ENCODE measurements around the gene EIF5. TPM values are rescaled to one million over a fixed set of nuclear protein-coding genes. Genes with fewer than 3 reads are reported as not detected.
A peak's percentile ranks its signal among the peaks of the same experiment; 100 is the strongest.

EIF5 gene
- total RNA-seq, 3 donors from 2014 or later = 255 to 342 (median 314) TPM

DNA sequence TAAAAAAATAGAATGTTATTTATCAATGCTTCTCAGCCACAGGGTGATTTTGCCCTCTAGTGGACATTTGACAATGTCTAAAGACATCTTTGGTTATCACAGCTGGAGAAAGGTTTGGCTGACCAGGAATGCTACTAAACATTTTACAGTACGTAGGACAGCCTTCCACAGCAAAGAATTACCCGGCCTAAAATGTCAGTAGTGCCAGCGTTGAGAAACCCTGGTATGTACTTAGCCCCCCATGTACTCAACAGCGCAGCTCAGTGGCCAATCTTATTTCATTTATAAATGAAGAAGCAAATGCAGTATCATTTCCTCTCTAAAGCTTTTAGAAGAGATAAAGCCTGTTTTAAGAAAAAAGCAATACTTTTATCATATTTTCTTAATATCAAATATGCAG lies 57.0 kb downstream of the EIF5 start:
- intact Hi-C loops (cut with DNase I, micrococcal nuclease) = no loop called here
- H3K4me1 ChIP-seq (ENCODE audit: low read depth) = peaks cover 40% of the 10 kb centered on the region
- TF ChIP-seq, protein P1, sequence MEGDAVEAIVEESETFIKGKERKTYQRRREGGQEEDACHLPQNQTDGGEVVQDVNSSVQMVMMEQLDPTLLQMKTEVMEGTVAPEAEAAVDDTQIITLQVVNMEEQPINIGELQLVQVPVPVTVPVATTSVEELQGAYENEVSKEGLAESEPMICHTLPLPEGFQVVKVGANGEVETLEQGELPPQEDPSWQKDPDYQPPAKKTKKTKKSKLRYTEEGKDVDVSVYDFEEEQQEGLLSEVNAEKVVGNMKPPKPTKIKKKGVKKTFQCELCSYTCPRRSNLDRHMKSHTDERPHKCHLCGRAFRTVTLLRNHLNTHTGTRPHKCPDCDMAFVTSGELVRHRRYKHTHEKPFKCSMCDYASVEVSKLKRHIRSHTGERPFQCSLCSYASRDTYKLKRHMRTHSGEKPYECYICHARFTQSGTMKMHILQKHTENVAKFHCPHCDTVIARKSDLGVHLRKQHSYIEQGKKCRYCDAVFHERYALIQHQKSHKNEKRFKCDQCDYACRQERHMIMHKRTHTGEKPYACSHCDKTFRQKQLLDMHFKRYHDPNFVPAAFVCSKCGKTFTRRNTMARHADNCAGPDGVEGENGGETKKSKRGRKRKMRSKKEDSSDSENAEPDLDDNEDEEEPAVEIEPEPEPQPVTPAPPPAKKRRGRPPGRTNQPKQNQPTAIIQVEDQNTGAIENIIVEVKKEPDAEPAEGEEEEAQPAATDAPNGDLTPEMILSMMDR (IDR thresholded peaks at IDR 0.05) = peak; percentile 28
- no peaks in the 10 kb centered on the region for H3K36me3 ChIP-seq (ENCODE audit: low read depth)
- ATAC-seq (peak; percentile 38), DNase-seq (peak in 1 of 3 donors; percentile 51)
- H3K4me3 ChIP-seq = no peak overlapping the region
- no peaks in the 10 kb centered on the region for H3K9me3 ChIP-seq

DNA sequence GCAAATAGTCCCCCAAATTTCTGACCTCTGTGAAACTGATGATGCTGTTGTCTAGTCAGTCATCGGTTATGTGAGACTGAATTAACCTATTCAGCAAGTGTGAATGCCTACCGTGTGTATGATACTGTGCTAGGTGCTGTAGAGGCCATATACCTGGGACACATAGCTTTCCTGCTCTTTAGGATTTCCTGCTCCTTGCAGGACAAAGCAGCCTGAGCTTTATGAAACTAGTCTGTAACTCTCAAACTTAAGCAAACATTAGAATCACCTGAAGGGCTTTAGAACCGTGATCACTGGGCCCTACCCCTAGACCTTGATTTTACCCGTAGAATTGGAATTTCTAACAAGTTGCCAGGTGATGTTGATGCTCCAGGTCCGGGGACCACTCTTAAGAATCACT lies 58.1 kb downstream of the EIF5 start:
- peaks cover 36% of the 10 kb centered on the region for H3K4me1 ChIP-seq (ENCODE audit: low read depth)
- H3K4me3 ChIP-seq = no peak overlapping the region
- peak; percentile 20 for ATAC-seq
- no peak for DNase-seq
- H3K36me3 ChIP-seq (ENCODE audit: low read depth) = no peaks in the 10 kb centered on the region
- TF ChIP-seq, protein P1 (IDR thresholded peaks at IDR 0.05) = no peak
- no peaks in the 10 kb centered on the region for H3K9me3 ChIP-seq
- intact Hi-C loops (cut with DNase I, micrococcal nuclease) = no loop called here

DNA sequence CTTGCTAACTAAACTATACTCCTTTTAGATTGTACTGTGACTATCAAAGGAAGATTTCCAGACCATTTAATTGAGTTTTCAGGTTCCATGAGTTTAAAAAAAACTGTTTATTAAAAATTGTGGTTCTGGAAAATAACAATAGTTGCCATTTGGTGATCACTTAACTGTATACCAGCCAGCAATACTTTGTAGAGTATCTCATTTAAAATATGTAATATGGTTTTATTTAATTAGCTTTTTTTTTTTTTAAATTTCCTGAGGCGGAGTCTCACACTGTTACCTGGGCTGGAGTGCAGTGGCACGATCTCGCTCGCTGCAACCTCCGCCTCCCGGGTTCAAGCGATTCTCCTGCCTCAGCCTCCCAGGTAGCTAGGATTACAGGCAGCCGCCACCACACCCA lies 58.5 kb downstream of the EIF5 start:
- ATAC-seq = no peak
- H3K9me3 ChIP-seq = no peaks in the 10 kb centered on the region
- no peaks in the 10 kb centered on the region for H3K36me3 ChIP-seq (ENCODE audit: low read depth)
- DNase-seq = no peak
- H3K4me3 ChIP-seq = no peak overlapping the region
- H3K4me1 ChIP-seq (ENCODE audit: low read depth) = peaks cover 31% of the 10 kb centered on the region
- TF ChIP-seq, protein P1 (IDR thresholded peaks at IDR 0.05) = no peak
- intact Hi-C loops (cut with DNase I, micrococcal nuclease) = no loop called here

DNA sequence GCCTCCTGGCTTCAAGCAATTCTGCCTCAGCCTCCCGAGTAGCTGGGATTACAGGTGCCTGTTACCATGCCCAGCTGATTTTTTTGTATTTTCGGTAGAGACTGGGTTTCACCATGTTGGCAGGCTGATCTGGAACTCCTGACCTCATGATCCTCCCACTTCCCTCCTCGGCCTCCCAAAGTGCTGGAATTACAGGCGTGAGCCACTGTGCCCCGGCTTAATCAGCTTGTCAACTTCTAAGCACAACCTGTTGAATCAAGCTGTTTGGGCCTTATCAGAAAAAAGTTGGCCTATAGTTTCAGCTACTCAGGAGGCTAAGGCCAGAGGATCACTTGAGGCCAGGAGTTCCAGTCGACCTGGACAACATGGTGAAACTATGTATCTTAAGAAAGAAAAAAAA lies 59.0 kb downstream of the EIF5 start:
- H3K4me1 ChIP-seq (ENCODE audit: low read depth) = peaks cover 27% of the 10 kb centered on the region
- no peaks in the 10 kb centered on the region for H3K9me3 ChIP-seq
- intact Hi-C loops (cut with DNase I, micrococcal nuclease) = no loop called here
- H3K36me3 ChIP-seq (ENCODE audit: low read depth) = no peaks in the 10 kb centered on the region
- DNase-seq = no peak
- H3K4me3 ChIP-seq = no peak overlapping the region
- no peak for ATAC-seq
- TF ChIP-seq, protein P1 (IDR thresholded peaks at IDR 0.05) = no peak

DNA sequence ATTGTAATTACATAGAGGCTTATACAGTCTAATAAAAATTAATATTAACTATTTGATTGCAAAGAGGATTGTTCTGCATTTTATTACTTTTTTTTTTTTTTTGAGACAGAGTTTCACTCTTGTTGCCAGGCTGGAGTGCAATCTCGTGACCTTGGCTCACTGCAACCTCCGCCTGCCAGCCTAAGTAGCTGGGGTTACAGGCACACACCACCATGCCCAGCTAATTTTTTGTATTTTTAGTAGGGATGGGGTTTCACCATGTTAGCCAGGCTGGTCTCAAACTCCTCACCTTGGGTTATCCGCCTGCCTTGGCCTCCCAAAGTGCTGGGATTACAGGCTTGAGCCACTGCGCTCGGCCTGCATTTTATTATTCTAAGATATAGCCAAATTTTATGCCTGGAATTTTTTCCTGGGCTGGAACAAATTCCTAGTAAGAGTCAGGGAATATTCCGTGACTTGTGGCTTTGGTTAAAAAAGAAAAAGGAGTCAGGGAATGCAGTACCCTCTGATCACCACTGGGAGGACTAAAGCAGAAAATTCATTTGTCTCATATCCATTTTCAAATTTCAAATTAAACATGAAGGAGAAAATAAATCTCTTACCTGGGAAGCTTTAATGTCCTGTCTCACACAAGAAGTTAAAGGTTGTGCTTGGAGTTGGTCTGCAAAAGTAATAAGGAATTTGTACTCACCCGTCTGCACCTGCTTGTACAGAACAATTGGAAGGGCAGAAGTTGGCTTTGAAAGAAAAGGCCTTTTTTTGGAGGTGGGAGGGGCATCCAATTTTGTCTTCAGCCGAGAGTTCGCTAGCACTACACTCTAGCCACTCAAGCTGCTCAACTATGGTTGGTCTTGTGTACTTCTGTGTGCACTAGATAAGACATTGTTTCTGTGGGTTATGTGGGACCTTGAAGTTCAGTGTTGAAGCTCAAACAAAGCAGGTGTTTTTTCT lies 59.9 kb downstream of the EIF5 start:
- DNase-seq = no peak
- no peaks in the 10 kb centered on the region for H3K9me3 ChIP-seq
- TF ChIP-seq, protein P1 (IDR thresholded peaks at IDR 0.05) = peak; percentile 86
- H3K36me3 ChIP-seq (ENCODE audit: low read depth) = no peaks in the 10 kb centered on the region
- H3K4me3 ChIP-seq = no peak overlapping the region
- H3K4me1 ChIP-seq (ENCODE audit: low read depth) = peaks cover 27% of the 10 kb centered on the region
- ATAC-seq = peak; percentile 69
- intact Hi-C loops (cut with DNase I, micrococcal nuclease) = no loop called here

Other genes with a start within 250 kb of the EIF5 start
- 10 to 100 TPM; 16.7 to 29.1 (median 26.1) TPM for gene EXOC3L4, start 239.5 kb upstream of the EIF5 start, total RNA-seq
- 10 to 100 TPM; 22.0 to 67.4 (median 40.2) TPM for gene TNFAIP2, start 210.8 kb upstream of the EIF5 start, total RNA-seq
- gene MARK3, start 51.2 kb downstream of the EIF5 start, total RNA-seq = 10 to 100 TPM; 60.8 to 85.7 (median 66.8) TPM
- 1,000 to 10,000 TPM; 1,316 to 3,346 (median 2,079) TPM for gene CKB, start 188.6 kb downstream of the EIF5 start, total RNA-seq
- gene TRMT61A, start 195.0 kb downstream of the EIF5 start, total RNA-seq = 10 to 100 TPM; 10.2 to 23.7 (median 10.5) TPM
- gene BAG5, start 228.4 kb downstream of the EIF5 start, total RNA-seq = 10 to 100 TPM; 26.1 to 29.9 (median 28.0) TPM
- gene COA8, start 228.7 kb downstream of the EIF5 start, total RNA-seq = 10 to 100 TPM; 29.3 to 47.3 (median 36.5) TPM

All from mucosa of descending colon (tissue), 3 donors.